ENCODE measurements around the gene RC3H2. TPM values are rescaled to one million over a fixed set of nuclear protein-coding genes. Genes with fewer than 3 reads are reported as not detected.
"Not testable (repeated sequence)": the region's sequence is repeated elsewhere in the genome, so short reads cannot be mapped to it uniquely, and the experiment has no call there.

Gene RC3H2
- total RNA-seq, 1 donor = 52.5 TPM

DNA sequence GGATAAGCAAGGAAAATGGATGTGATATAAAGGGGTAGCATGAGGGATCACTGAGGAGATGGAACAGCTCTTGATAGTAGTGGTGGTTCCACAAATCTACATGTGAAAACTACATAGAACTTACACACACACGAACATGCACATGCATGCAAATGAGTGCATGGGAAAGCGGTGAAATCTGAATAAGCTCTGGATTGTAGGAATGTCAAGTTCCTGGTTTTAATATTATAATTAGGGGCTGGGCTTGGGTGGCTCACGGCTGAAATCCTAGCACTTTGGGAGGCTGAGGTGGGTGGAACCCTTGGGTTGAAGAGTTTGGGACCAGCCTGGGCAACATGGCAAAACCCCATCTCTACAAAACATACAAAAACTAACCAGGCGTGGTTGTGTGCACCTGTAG lies 63.7 kb downstream of the RC3H2 start:
- DNase-seq (ENCODE audit: insufficient read length, low spot score, missing footprints) = no peak
- peaks cover 5% of the 10 kb centered on the region for H3K36me3 ChIP-seq (ENCODE audit: insufficient read depth, low read length)
- no peak overlapping the region for H2AFZ ChIP-seq (ENCODE audit: low read length)
- H3K4me1 ChIP-seq (ENCODE audit: insufficient read depth, low read length) = no peaks in the 10 kb centered on the region
- TF ChIP-seq, protein P1, sequence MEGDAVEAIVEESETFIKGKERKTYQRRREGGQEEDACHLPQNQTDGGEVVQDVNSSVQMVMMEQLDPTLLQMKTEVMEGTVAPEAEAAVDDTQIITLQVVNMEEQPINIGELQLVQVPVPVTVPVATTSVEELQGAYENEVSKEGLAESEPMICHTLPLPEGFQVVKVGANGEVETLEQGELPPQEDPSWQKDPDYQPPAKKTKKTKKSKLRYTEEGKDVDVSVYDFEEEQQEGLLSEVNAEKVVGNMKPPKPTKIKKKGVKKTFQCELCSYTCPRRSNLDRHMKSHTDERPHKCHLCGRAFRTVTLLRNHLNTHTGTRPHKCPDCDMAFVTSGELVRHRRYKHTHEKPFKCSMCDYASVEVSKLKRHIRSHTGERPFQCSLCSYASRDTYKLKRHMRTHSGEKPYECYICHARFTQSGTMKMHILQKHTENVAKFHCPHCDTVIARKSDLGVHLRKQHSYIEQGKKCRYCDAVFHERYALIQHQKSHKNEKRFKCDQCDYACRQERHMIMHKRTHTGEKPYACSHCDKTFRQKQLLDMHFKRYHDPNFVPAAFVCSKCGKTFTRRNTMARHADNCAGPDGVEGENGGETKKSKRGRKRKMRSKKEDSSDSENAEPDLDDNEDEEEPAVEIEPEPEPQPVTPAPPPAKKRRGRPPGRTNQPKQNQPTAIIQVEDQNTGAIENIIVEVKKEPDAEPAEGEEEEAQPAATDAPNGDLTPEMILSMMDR (IDR thresholded peaks at IDR 0.05; ENCODE audit: extremely low read depth, low read depth, low read length) = no peak
- H3K9me3 ChIP-seq (ENCODE audit: low read depth, low read length) = no peaks in the 10 kb centered on the region
- H3K79me2 ChIP-seq (ENCODE audit: insufficient read depth, low read length) = no peaks in the 10 kb centered on the region
- H3K27ac ChIP-seq (ENCODE audit: low read depth, low read length) = no peak overlapping the region
- no peak overlapping the region for H3K4me3 ChIP-seq (ENCODE audit: insufficient read depth, low read length)
- H3K27me3 ChIP-seq (ENCODE audit: insufficient read depth, low read length) = no peaks in the 10 kb centered on the region
- no peaks in the 10 kb centered on the region for H4K20me1 ChIP-seq (ENCODE audit: insufficient read depth, low read length)
- H3K4me2 ChIP-seq (ENCODE audit: insufficient read depth, low read length) = no peak overlapping the region

DNA sequence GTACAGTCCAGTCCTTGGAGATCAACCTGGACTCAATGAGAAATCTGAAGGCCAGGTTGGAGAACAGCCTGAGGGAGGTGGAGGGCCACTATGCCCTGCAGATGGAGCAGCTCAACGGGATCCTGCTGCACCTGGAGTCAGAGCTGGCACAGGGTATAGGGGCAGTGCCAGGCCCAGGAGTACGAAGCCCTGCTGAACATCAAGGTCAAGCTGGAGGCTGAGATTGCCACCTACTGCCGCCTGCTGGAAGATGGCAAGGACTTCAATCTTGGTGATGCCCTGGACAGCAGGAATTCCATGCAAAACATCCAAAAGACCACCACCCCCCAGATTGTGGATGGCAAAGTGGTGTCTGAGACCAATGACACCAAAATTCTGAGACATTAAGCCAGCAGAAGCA lies 66.7 kb downstream of the RC3H2 start:
- H2AFZ ChIP-seq (ENCODE audit: low read length); DNase-seq (ENCODE audit: insufficient read length, low spot score, missing footprints); H3K9me3 ChIP-seq (ENCODE audit: low read depth, low read length); H3K27ac ChIP-seq (ENCODE audit: low read depth, low read length); H3K4me2 ChIP-seq (ENCODE audit: insufficient read depth, low read length); H3K27me3 ChIP-seq (ENCODE audit: insufficient read depth, low read length); H3K4me3 ChIP-seq (ENCODE audit: insufficient read depth, low read length); H4K20me1 ChIP-seq (ENCODE audit: insufficient read depth, low read length); H3K36me3 ChIP-seq (ENCODE audit: insufficient read depth, low read length); H3K4me1 ChIP-seq (ENCODE audit: insufficient read depth, low read length); H3K79me2 ChIP-seq (ENCODE audit: insufficient read depth, low read length): not testable (repeated sequence)
- TF ChIP-seq, protein P1 (IDR thresholded peaks at IDR 0.05; ENCODE audit: extremely low read depth, low read depth, low read length) = peak; percentile 21

- no peaks in the 10 kb centered on the region for H4K20me1 ChIP-seq (ENCODE audit: insufficient read depth, low read length)
- no peak overlapping the region for H3K4me3 ChIP-seq (ENCODE audit: insufficient read depth, low read length)
- H3K79me2 ChIP-seq (ENCODE audit: insufficient read depth, low read length) = no peaks in the 10 kb centered on the region
- H3K27me3 ChIP-seq (ENCODE audit: insufficient read depth, low read length) = no peaks in the 10 kb centered on the region
- H2AFZ ChIP-seq (ENCODE audit: low read length) = no peak overlapping the region
- H3K4me1 ChIP-seq (ENCODE audit: insufficient read depth, low read length) = no peaks in the 10 kb centered on the region
- no peak overlapping the region for H3K27ac ChIP-seq (ENCODE audit: low read depth, low read length)
- TF ChIP-seq, protein P1 (IDR thresholded peaks at IDR 0.05; ENCODE audit: extremely low read depth, low read depth, low read length) = no peak
- H3K4me2 ChIP-seq (ENCODE audit: insufficient read depth, low read length) = no peak overlapping the region
- H3K36me3 ChIP-seq (ENCODE audit: insufficient read depth, low read length) = no peaks in the 10 kb centered on the region
- no peak for DNase-seq (ENCODE audit: insufficient read length, low spot score, missing footprints)
- H3K9me3 ChIP-seq (ENCODE audit: low read depth, low read length) = no peaks in the 10 kb centered on the region
Observed at GRCh38 chr9:122837266-122837850, 67.8 kb downstream of the RC3H2 start.

GRCh38 chr9:122835313-122835731 lies 69.8 kb downstream of the RC3H2 start:
- Histone ChIP-seq H2AFZ (ENCODE audit: low read length) (no peak overlapping the region), H4K20me1 (ENCODE audit: insufficient read depth, low read length) (no peaks in the 10 kb centered on the region), H3K4me3 (ENCODE audit: insufficient read depth, low read length) (no peak overlapping the region), H3K27ac (ENCODE audit: low read depth, low read length) (no peak overlapping the region), H3K9me3 (ENCODE audit: low read depth, low read length) (no peaks in the 10 kb centered on the region), H3K36me3 (ENCODE audit: insufficient read depth, low read length) (no peaks in the 10 kb centered on the region), H3K4me1 (ENCODE audit: insufficient read depth, low read length) (no peaks in the 10 kb centered on the region), H3K79me2 (ENCODE audit: insufficient read depth, low read length) (no peaks in the 10 kb centered on the region), H3K4me2 (ENCODE audit: insufficient read depth, low read length) (no peak overlapping the region), H3K27me3 (ENCODE audit: insufficient read depth, low read length) (no peaks in the 10 kb centered on the region)
- no peak for DNase-seq (ENCODE audit: insufficient read length, low spot score, missing footprints)
- TF ChIP-seq, protein P1 (IDR thresholded peaks at IDR 0.05; ENCODE audit: extremely low read depth, low read depth, low read length) = no peak
